ENCODE measurements around the gene PRX. TPM values are rescaled to one million over a fixed set of nuclear protein-coding genes. Genes with fewer than 3 reads are reported as not detected.
A peak's percentile ranks its signal among the peaks of the same experiment; 100 is the strongest.

Gene PRX
- total and polyA plus RNA-seq, 8 donors, result 1.4 to 3.7 (median 2.6) TPM

DNA sequence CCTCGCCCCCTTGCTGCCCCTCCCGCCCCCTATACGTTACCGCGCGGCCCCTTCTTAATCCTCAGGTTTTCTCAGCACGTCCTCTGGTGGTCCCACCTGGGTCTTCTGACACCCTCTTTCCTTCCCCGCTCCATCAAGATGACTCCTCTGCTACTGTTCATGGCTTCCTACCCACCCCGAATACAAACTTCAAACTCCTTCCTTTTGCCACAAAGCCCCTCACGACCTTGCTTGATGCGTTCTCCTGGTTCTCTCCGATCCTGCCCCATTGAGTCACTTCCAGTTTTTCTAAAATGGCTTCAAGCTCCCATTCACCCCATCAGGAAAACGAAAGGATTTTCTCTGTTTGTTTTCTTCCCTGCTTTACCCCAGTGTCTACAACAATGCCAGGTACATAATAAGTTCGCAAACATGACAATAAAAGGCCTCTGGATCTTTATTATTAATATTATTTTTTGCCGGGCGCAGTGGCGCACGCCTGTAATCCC, 31.7 kb upstream of the PRX start:
- ATAC-seq (no peak), FAIRE-seq (no peak)
- H3K27ac ChIP-seq, result peak overlapping the region; percentile 79 to 94 (median 90)

DNA sequence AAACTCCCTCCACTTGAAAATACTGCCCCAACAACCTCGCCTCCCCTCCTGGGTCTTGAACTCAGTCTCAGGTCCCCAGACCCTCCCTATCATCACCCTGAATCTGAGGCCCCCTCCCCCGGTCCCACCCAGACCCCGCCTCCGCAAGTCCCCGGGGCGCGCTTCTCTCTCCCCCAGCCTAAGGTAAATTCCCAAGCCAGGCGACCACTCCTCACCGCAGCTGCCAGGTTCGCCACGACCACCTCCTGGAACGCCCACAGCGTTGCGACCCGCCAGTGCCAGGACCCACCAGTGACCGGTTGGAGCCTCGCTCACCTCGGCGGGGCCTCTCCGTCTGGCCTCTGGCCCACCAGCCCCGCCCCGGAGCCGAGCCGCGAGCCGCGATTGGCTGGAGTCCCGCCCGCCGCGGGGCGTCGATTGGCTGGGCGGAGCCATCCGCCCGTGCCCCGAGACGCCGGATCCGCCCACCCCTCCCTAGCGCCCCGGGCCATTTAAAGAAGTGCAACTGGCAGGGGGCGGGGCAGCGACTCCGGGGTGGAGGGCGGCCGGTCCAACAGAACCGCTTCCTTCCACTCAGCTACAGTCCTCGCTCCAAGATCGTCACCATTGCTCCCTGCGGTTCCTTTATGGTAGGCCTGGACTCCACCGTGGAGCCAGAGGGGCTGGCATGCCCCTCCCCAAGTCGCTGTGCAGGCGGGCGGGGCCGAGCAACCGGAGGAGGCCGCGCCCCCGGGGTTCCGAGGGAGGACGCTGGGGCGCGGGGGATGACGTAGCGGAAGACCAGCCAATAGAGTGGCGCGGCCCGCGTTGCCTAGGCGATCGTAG, 31.0 kb upstream of the PRX start, which contains the start of gene SERTAD3:
TSS of gene SERTAD3 (minus strand) at position 336 of the 825 bp plus-strand sequence. CDS start 2,255 bp downstream, outside the sequence.
- intact Hi-C loops (cut with DNase I), result no loop called here
- peaks cover 0 to 11% (median 0%) of the 10 kb centered on the region in 3 donors for H3K4me1 ChIP-seq
- WGBS, 2 donors, result 0% methylated on average over 68 to 72 of the region's 72 CpGs
- ATAC-seq (peak; percentile 81 to 91 (median 85)), DNase-seq (peak; percentile 96 to 99 (median 98)), FAIRE-seq (no peak)
- no peaks in the 10 kb centered on the region for H3K9me3 ChIP-seq
- peak within 1 kb of the TSS; percentile 48 to 78 (median 72) for H3K4me3 ChIP-seq
- H3K36me3 ChIP-seq, result peaks cover 0 to 11% (median 5%) of the 10 kb centered on the region in 3 donors
- peak within 1 kb of the TSS; percentile 79 to 94 (median 90) for H3K27ac ChIP-seq
- no peaks in the 10 kb centered on the region for H3K27me3 ChIP-seq
- TF ChIP-seq, protein P1, sequence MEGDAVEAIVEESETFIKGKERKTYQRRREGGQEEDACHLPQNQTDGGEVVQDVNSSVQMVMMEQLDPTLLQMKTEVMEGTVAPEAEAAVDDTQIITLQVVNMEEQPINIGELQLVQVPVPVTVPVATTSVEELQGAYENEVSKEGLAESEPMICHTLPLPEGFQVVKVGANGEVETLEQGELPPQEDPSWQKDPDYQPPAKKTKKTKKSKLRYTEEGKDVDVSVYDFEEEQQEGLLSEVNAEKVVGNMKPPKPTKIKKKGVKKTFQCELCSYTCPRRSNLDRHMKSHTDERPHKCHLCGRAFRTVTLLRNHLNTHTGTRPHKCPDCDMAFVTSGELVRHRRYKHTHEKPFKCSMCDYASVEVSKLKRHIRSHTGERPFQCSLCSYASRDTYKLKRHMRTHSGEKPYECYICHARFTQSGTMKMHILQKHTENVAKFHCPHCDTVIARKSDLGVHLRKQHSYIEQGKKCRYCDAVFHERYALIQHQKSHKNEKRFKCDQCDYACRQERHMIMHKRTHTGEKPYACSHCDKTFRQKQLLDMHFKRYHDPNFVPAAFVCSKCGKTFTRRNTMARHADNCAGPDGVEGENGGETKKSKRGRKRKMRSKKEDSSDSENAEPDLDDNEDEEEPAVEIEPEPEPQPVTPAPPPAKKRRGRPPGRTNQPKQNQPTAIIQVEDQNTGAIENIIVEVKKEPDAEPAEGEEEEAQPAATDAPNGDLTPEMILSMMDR (IDR thresholded peaks at IDR 0.05), result no peak

More for the DNA sequence above, 31.7 kb upstream of the PRX start:
- H3K9me3 ChIP-seq, result no peaks in the 10 kb centered on the region
- peaks cover 0 to 11% (median 0%) of the 10 kb centered on the region in 3 donors for H3K4me1 ChIP-seq
- no peaks in the 10 kb centered on the region for H3K27me3 ChIP-seq
- peaks cover 0 to 11% (median 5%) of the 10 kb centered on the region in 3 donors for H3K36me3 ChIP-seq
- intact Hi-C loops (cut with DNase I), result no loop called here
- H3K4me3 ChIP-seq, result peak overlapping the region; percentile 48 to 78 (median 72)
- 10 to 12% methylated on average over 18 of the region's 18 CpGs for WGBS, 2 donors
- TF ChIP-seq, protein P1 (IDR thresholded peaks at IDR 0.05), result no peak
- no peak for DNase-seq

DNA sequence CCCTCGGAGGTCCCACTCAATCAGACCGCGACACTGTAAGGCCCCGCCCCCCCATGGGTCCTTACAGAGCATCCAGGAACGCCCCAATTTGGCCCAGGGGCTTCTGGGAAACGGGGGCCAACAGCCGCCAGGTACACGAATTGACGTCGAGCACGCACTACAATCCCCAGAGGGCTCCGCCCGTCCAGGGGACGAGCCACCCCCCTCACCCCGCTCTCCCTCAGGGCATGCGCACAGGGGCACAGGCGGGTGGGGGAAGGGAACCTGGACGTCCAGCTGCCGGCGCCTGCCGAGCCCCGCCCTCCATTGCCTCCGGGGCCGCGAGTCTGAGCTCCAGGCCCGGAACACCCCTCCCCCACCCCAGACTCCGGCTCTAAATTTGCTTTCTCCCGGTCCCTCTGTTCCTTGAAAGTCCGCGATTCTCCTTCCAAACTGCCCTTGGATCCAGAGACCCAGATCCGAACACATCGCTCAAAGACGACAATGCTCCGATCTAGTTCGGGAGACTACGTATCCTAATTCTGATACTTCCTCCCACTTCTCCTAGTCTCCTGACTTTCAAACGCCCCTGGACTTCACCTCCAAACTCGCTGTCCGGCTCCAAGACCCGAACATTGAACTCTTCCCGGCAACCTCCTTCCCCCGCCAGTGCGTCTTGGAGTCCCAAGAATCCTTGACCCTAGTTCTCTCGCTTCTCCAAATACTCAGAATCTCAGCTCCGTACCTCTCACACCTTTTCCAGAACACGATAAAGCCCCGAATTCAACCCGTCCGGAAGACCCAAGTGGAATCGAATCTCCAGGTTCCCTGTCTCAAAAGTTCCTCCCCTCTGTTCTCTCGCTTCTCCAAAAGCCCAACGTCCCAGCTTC, 30.2 kb upstream of the PRX start:
- peaks cover 0 to 11% (median 0%) of the 10 kb centered on the region in 3 donors for H3K4me1 ChIP-seq
- peak overlapping the region; percentile 48 to 78 (median 72) for H3K4me3 ChIP-seq
- H3K9me3 ChIP-seq, result no peaks in the 10 kb centered on the region
- intact Hi-C loops (cut with DNase I), result no loop called here
- TF ChIP-seq, protein P1 (IDR thresholded peaks at IDR 0.05), result no peak
- DNase-seq (peak; percentile 96 to 100 (median 100)), ATAC-seq (peak; percentile 82 to 91 (median 85)), FAIRE-seq (peak; percentile 68)
- peak overlapping the region; percentile 79 to 94 (median 90) for H3K27ac ChIP-seq
- H3K36me3 ChIP-seq, result peaks cover 0 to 11% (median 5%) of the 10 kb centered on the region in 3 donors
- no peaks in the 10 kb centered on the region for H3K27me3 ChIP-seq
- 0% methylated on average over 50 to 52 of the region's 52 CpGs for WGBS, 2 donors

DNA sequence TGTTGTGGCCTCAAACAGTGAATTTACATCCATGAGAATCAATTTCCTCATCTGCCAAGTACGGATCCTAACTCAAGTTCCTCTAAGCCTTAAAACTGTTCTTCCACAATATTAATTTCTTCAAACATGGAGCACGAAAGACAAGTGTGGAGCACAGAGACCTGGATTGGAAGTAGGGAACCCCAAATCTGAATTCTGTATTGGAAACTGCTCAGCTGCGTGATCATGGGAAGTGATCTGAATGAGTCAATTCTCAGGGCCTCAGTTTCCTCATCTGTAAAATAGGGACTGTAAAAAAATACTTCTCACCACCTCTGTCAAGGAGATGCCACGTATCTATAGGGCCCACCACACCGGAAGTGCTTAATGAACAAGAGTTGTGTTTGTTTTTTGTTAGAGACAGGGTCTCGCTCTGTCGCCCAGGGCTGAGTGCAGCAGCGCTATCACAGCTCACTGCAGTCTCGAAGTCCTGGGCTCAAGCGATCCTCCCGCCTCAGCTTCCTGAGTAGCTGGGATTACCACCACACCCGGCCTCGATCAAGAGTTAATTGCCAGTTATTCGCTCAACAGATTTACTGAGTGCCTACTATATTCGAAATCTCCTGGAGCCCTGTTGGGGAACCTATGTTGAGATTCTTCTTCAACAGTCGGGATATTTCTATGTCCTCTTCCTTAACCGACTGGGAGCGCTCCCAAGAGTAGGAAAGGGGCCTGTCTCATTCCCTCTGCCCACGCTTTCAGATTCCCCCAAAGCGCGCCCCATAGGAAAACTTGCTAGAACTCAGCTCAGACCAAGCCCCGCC, 29.4 kb upstream of the PRX start:
- intact Hi-C loops (cut with DNase I), result no loop called here
- Histone ChIP-seq H3K4me3 (peak overlapping the region in 2 of 4 donors; percentile 43 to 78), H3K9me3 (no peaks in the 10 kb centered on the region), H3K27ac (peak overlapping the region in 2 of 4 donors; percentile 15 to 94), H3K27me3 (no peaks in the 10 kb centered on the region), H3K4me1 (peaks cover 0 to 11% (median 0%) of the 10 kb centered on the region in 3 donors), H3K36me3 (peaks cover 0 to 11% (median 5%) of the 10 kb centered on the region in 3 donors)
- FAIRE-seq, result no peak
- 26 to 27% methylated on average over 22 of the region's 22 CpGs for WGBS, 2 donors
- TF ChIP-seq, protein P1 (IDR thresholded peaks at IDR 0.05), result no peak
- no peak for DNase-seq
- no peak for ATAC-seq
